ENCODE data around the gene MYH15. TPM values are rescaled to one million over a fixed set of nuclear protein-coding genes. Genes with fewer than 3 reads are reported as not detected.

MYH15 gene
- total RNA-seq, 1 experiment from 2014 or later: 1.2 TPM

DNA sequence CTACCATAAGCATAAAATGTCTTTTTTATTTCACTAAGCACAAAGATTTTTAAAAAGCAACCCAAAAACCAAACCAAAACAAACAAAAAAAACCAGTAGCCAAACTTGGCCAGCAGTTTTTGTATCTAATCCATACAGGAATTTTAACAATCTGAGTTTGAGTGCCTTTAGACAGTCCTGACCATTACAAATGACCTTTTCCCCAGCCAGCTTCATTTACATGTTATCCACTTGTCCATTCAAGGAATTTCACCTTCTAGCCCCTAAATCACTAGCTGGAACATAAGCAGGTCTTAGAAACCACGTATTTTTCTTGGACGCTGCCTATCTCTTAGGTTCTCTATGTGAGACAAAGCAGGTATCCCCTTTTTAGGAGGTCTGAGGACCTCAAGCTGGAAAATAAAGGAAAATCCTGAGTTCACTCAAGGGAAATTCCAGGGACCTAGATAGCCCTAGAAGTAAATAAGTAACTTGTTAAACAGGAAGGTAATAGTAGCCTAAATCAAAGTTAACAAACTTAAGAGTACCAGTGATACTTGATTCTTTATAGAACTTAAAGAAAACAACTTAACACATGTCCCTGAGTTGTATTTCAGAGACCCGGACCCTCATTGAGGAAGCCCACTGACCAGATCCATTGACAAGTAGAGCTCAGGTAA, 44.6 kb upstream of the MYH15 start:
- ATAC-seq: no peak
- in situ Hi-C loops (cut with HindIII; ENCODE audit: low pct_unique_long_range_greater_than_20kb, low sequenced_read_pairs): no loop called here
- intact Hi-C loops (cut with micrococcal nuclease; ENCODE audit: unreplicated experiment): no loop called here

DNA sequence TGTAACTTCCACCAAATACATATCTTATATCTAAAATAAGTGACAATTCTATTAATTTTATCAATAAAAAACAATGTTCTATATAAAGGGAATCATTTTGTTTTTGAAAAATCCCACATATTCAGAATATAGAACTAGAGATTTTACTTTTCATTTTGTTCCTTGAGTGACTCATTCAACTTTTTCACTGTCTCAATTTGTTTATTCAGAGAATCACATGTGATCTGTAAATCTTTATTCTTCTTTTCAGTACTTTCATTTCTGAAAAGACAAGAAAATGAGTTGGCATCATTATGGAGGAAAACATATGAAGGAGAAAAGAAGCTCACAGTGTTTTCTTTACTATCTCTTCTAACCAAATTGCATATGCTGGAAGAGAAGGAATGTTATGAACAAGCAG, 43.8 kb upstream of the MYH15 start:
- Histone ChIP-seq H3K36me3 (ENCODE audit: control insufficient read depth, insufficient read depth, low read length) (peaks cover 75% of the 10 kb centered on the region), H3K4me1 (ENCODE audit: control insufficient read depth, insufficient read depth, low read length) (peaks cover 3% of the 10 kb centered on the region), H3K27ac (ENCODE audit: low read length) (no peak overlapping the region), H3K9me3 (ENCODE audit: control insufficient read depth, insufficient read depth, low read depth, low read length) (no peaks in the 10 kb centered on the region), H3K27me3 (ENCODE audit: control insufficient read depth, insufficient read depth, low read length) (no peaks in the 10 kb centered on the region), H3K4me3 (ENCODE audit: low read depth in 2 of 2, low read length in 2 of 2) (no peak overlapping the region)
- no peak for DNase-seq (ENCODE audit: low read depth, low spot score)
- intact Hi-C loops (cut with micrococcal nuclease; ENCODE audit: unreplicated experiment) (no loop called here), in situ Hi-C loops (cut with HindIII; ENCODE audit: low pct_unique_long_range_greater_than_20kb, low sequenced_read_pairs) (no loop called here)
- no peak for ATAC-seq
- TF ChIP-seq, protein P1, sequence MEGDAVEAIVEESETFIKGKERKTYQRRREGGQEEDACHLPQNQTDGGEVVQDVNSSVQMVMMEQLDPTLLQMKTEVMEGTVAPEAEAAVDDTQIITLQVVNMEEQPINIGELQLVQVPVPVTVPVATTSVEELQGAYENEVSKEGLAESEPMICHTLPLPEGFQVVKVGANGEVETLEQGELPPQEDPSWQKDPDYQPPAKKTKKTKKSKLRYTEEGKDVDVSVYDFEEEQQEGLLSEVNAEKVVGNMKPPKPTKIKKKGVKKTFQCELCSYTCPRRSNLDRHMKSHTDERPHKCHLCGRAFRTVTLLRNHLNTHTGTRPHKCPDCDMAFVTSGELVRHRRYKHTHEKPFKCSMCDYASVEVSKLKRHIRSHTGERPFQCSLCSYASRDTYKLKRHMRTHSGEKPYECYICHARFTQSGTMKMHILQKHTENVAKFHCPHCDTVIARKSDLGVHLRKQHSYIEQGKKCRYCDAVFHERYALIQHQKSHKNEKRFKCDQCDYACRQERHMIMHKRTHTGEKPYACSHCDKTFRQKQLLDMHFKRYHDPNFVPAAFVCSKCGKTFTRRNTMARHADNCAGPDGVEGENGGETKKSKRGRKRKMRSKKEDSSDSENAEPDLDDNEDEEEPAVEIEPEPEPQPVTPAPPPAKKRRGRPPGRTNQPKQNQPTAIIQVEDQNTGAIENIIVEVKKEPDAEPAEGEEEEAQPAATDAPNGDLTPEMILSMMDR (IDR thresholded peaks at IDR 0.05): no peak
- TF ChIP-seq SIN3A (IDR thresholded peaks at IDR 0.05; ENCODE audit: borderline replicate concordance, insufficient read depth, low read depth, low read length): no peak
- TF ChIP-seq POLR2AphosphoS5 (IDR thresholded peaks at IDR 0.05; ENCODE audit: low read depth, low read length): no peak
- TF ChIP-seq TCF7L2 (IDR thresholded peaks at IDR 0.05; ENCODE audit: low read depth, low read length): no peak
- TF ChIP-seq, protein P2, sequence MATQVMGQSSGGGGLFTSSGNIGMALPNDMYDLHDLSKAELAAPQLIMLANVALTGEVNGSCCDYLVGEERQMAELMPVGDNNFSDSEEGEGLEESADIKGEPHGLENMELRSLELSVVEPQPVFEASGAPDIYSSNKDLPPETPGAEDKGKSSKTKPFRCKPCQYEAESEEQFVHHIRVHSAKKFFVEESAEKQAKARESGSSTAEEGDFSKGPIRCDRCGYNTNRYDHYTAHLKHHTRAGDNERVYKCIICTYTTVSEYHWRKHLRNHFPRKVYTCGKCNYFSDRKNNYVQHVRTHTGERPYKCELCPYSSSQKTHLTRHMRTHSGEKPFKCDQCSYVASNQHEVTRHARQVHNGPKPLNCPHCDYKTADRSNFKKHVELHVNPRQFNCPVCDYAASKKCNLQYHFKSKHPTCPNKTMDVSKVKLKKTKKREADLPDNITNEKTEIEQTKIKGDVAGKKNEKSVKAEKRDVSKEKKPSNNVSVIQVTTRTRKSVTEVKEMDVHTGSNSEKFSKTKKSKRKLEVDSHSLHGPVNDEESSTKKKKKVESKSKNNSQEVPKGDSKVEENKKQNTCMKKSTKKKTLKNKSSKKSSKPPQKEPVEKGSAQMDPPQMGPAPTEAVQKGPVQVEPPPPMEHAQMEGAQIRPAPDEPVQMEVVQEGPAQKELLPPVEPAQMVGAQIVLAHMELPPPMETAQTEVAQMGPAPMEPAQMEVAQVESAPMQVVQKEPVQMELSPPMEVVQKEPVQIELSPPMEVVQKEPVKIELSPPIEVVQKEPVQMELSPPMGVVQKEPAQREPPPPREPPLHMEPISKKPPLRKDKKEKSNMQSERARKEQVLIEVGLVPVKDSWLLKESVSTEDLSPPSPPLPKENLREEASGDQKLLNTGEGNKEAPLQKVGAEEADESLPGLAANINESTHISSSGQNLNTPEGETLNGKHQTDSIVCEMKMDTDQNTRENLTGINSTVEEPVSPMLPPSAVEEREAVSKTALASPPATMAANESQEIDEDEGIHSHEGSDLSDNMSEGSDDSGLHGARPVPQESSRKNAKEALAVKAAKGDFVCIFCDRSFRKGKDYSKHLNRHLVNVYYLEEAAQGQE (IDR thresholded peaks at IDR 0.05; ENCODE audit: insufficient read depth in 1 of 2, low read depth in 2 of 2, low read length in 1 of 2): no peak
- BruUV-seq (replicated peaks): no TSS peak
- ChIA-PET CTCF (no interaction called here), POLR2A (no interaction called here)

More for the DNA sequence above, 44.6 kb upstream of the MYH15 start:
- POLR2A ChIA-PET: interaction anchor here (0.5 kb wide), 1 partner anchor 15 kb away, joined by 3 read pairs; no protein-coding TSS in a partner anchor
- DNase-seq (ENCODE audit: low read depth, low spot score): no peak
- Histone ChIP-seq H3K4me1 (ENCODE audit: control insufficient read depth, insufficient read depth, low read length) (peaks cover 3% of the 10 kb centered on the region), H3K27ac (ENCODE audit: low read length) (peak overlapping the region; percentile 53; the same call in 1 of the 2 replicates), H3K4me3 (ENCODE audit: low read depth in 2 of 2, low read length in 2 of 2) (no peak overlapping the region), H3K27me3 (ENCODE audit: control insufficient read depth, insufficient read depth, low read length) (no peaks in the 10 kb centered on the region), H3K36me3 (ENCODE audit: control insufficient read depth, insufficient read depth, low read length) (peaks cover 69% of the 10 kb centered on the region), H3K9me3 (ENCODE audit: control insufficient read depth, insufficient read depth, low read depth, low read length) (no peaks in the 10 kb centered on the region)
- BruUV-seq (replicated peaks): no TSS peak
- no peak for TF ChIP-seq POLR2AphosphoS5 (IDR thresholded peaks at IDR 0.05; ENCODE audit: low read depth, low read length)
- TF ChIP-seq, protein P1 (IDR thresholded peaks at IDR 0.05): no peak
- no peak for TF ChIP-seq SIN3A (IDR thresholded peaks at IDR 0.05; ENCODE audit: borderline replicate concordance, insufficient read depth, low read depth, low read length)
- TF ChIP-seq, protein P2 (IDR thresholded peaks at IDR 0.05; ENCODE audit: insufficient read depth in 1 of 2, low read depth in 2 of 2, low read length in 1 of 2): no peak
- TF ChIP-seq TCF7L2 (IDR thresholded peaks at IDR 0.05; ENCODE audit: low read depth, low read length): no peak
- CTCF ChIA-PET: no interaction called here
